MG63 (cell line): ENCODE measurements around the gene NXN. TPM values are rescaled to one million over a fixed set of nuclear protein-coding genes. Genes with fewer than 3 reads are reported as not detected.
"Not testable (repeated sequence)": the region's sequence is repeated elsewhere in the genome, so short reads cannot be mapped to it uniquely, and the experiment has no call there.

Experiments
- DNase-seq: peaks from one replicate; pipeline ENCODE4 v3.0.0-alpha.2; 2020
- H3K27me3 ChIP-seq: fragments of 250-450 bp; sonication (Bioruptor Pico); 2 replicates; pipeline ENCODE4 v1.5.1; 2020; ENCODE audit warnings: mild to moderate bottlenecking, moderate library complexity
- H3K36me3 ChIP-seq: fragments of 250-450 bp; sonication (Bioruptor Pico); 2 replicates; pipeline ENCODE4 v1.5.1; 2020; ENCODE audit warnings: mild to moderate bottlenecking, moderate library complexity
- H3K4me3 ChIP-seq: fragments of 250-450 bp; sonication (Bioruptor Pico); 2 replicates; pipeline ENCODE4 v1.5.1; 2020; ENCODE audit warnings: mild to moderate bottlenecking, moderate library complexity
- H3K9me3 ChIP-seq: fragments of 250-450 bp; sonication (Bioruptor Pico); 2 replicates; pipeline ENCODE4 v1.5.1; 2020; ENCODE audit warnings: mild to moderate bottlenecking, moderate library complexity
- total RNA-seq: library from RNA; depleted of rRNA; stranded (reverse); fragments of >200 nt; shearing (Covaris generic); gene quantifications from 2 replicates; pipeline ENCODE4 v1.2.3, GENCODE V29; 2014; ENCODE audit warnings: low replicate concordance

Gene NXN
- total RNA-seq, 1 experiment from 2014 or later = 100 TPM

DNA sequence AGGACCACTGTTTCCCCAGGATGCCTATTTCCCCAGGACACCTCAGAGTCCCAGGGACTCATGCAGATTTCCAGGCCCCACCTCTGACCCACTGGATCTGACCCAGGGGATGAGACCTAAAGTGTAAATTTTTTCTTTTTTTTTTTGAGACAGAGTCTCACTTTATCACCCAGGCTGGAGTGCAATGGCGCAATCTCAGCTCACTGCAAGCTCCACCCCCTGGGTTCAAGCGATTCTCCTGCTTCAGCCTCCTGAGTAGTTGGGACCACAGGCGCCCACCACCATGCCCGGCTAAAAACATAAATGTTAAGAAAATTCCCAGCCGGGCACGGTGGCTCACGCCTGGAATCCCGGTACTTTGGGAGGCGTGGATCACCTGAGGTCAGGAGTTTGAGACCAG is 126.7 kb downstream of the NXN start:
- not testable (repeated sequence) for DNase-seq, H3K36me3 ChIP-seq, H3K9me3 ChIP-seq, H3K27me3 ChIP-seq, H3K4me3 ChIP-seq

- Histone ChIP-seq H3K9me3 (no peaks in the 10 kb centered on the region), H3K4me3 (no peak overlapping the region), H3K36me3 (no peaks in the 10 kb centered on the region; the same call in 1 of the 2 replicates), H3K27me3 (no peaks in the 10 kb centered on the region)
- DNase-seq = no peak
These were observed 127.2 kb downstream of the NXN start for GRCh38 chr17:852349-852748.

GRCh38 chr17:851924-852323 is 127.7 kb downstream of the NXN start:
- Histone ChIP-seq H3K4me3 (no peak overlapping the region), H3K27me3 (no peaks in the 10 kb centered on the region), H3K9me3 (no peaks in the 10 kb centered on the region), H3K36me3 (no peaks in the 10 kb centered on the region; the same call in 1 of the 2 replicates)
- DNase-seq = peak; percentile 61

DNA sequence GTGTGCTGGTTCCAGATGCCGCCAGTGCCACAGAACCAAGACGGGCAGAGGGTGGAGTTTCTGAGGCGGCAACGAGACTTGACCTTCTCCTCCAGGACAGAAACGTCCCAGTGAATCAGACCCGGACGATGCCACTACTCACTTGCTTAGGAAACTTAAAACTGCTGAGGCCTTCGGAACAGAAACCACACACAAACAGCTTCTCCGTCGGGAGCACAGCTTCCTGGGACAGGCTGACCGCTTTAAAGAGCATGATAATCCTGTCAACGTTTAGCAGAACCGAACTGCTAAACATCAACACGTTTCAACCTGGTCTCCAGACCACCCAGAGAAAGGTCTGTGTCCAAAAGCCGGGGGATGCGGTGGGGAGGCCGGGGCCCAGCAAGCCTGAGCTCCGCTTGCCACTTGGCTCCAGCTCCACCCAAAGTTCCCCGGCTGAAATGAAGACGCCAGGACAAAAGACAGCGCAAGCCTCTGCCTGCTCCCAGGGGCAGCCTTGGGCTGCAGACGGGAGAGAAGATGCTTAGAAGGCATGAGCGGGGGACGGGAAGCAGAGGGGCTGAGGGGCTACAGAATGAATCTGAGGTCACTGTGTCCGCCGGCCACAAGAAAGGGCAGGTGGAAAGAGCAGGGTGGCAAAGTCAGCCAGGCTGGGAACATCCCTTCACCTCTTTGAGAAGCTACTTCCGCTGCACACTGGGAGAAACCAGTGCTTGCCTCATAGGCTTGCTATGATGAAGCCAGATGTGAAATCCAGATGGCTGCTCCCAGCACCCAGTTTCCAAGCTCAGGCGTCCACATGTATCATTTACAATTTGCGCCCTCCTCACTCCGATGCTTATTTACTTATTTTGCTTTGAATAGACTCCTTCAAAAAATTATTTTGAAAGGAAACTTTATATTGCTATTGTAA is 128.5 kb downstream of the NXN start:
- no peaks in the 10 kb centered on the region; the same call in 1 of the 2 replicates for H3K36me3 ChIP-seq
- no peak overlapping the region for H3K4me3 ChIP-seq
- no peaks in the 10 kb centered on the region for H3K27me3 ChIP-seq
- no peaks in the 10 kb centered on the region for H3K9me3 ChIP-seq
- no peak for DNase-seq

GRCh38 chr17:850086-850850 is 129.3 kb downstream of the NXN start:
- DNase-seq = no peak
- no peaks in the 10 kb centered on the region; the same call in 1 of the 2 replicates for H3K36me3 ChIP-seq
- H3K27me3 ChIP-seq = no peaks in the 10 kb centered on the region
- no peak overlapping the region for H3K4me3 ChIP-seq
- no peaks in the 10 kb centered on the region for H3K9me3 ChIP-seq

DNA sequence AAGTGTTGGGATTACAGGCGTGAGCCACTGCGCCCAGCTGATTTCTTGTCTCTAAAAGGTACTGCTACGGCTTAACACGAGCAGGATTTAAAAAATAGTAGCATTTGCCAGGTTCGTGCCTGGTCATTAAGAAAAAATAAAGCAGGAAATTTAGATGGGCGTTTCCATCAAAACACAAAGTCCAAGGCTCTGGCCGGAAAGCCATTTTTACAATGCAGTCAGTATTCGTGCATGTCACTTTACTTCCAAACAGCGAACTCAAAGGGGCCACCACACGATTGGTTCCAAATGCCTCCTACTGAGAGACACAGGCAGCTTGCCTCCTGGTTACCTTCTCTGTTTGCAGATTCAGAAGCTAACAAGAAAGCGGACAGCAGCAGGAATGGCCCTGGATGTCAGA is 131.2 kb downstream of the NXN start:
- no peak for DNase-seq

DNA sequence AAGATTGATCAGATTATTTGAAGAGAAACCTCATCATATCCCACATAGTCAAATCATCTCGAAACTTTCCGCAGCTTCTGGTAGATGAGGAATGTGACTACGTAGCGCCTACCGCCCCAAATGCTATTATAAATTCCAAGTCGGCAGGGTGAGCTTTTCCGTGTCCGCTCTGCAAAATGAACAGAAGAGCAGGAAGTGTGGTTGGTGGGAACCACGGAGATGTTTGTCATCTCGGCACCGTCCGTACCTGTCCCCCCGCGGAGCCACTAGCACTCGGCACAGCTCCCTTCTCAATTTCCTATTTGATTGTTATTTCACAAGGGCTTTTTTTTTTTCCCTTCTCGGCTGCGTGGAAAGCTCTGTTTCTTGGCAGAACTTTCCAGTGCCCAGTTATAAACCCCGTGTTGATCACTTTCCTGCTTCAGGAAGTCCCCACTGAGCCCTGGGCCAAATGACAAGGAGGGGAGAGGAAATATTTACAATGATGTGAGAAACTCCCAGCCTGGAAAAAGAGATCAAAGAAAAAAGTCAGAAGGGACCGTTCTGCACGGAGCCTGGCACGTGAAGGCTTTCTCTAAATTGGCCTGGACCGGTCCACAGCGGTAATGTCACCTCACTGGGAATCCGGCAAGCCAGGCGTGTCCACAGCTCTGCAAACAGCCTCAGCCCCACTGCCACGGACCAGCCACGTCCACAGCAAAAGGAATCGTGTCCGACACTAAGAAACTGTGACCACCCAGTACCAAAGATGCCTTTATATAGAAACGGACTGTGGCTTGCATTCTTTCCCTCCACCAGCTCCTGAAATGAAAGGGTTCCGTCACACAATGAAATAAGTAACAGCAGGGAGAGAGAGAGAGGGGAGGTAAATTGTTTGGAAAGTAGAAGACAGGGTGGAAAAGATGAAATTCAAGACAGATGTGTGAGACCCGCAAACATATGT is 132.4 kb downstream of the NXN start:
- no peak for DNase-seq
- H3K9me3 ChIP-seq = no peaks in the 10 kb centered on the region
- no peak overlapping the region for H3K4me3 ChIP-seq
- H3K27me3 ChIP-seq = no peaks in the 10 kb centered on the region
- H3K36me3 ChIP-seq = no peaks in the 10 kb centered on the region; the same call in none of the 2 replicates

More for the DNA sequence above, 131.2 kb downstream of the NXN start:
- H3K4me3 ChIP-seq = no peak overlapping the region
- no peaks in the 10 kb centered on the region for H3K27me3 ChIP-seq
- no peaks in the 10 kb centered on the region; the same call in 1 of the 2 replicates for H3K36me3 ChIP-seq
- H3K9me3 ChIP-seq = no peaks in the 10 kb centered on the region

DNA sequence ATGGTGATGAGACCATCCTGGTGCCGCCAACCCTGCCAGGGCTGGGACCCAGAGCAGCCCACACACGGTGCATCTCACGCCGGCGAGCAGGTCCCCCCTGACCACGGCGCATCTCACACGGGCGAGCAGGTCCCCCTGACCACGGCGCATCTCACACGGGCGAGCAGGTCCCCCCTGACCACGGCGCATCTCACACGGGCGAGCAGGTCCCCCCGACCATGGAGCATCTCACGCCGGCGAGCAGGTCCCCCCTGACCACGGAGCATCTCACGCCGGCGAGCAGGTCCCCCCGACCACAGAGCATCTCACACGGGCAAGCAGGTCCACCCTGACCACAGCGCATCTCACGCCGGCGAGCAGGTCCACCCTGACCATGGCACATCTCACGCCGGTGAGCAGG is 138.3 kb downstream of the NXN start:
- no peak for DNase-seq
- Histone ChIP-seq H3K36me3 (peaks cover 3% of the 10 kb centered on the region), H3K4me3 (no peak overlapping the region), H3K27me3 (no peaks in the 10 kb centered on the region), H3K9me3 (no peaks in the 10 kb centered on the region)

- H3K9me3 ChIP-seq = no peaks in the 10 kb centered on the region
- peaks cover 6% of the 10 kb centered on the region for H3K36me3 ChIP-seq
- no peaks in the 10 kb centered on the region for H3K27me3 ChIP-seq
- H3K4me3 ChIP-seq = no peak overlapping the region
- DNase-seq = no peak
These were observed 141.1 kb downstream of the NXN start for GRCh38 chr17:838486-838885.

DNA sequence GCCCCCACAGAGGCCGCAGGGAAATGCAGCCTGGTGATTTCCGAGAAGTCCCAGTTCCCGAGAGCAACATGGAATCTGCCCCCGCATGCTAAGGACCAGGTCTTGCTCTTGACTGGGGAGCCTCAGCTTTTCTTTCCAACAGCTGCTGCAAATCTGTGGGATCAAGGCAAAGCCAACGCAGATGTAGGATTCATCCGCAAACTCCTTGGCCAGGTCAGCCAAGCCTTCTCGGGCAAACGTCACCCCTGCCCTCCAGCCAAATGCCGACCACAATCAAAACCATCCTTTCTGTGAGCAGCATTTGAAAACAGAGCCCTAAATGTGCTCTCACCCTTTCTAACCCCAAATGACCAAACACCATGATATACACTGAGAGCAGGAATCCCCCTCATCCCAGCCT is 143.4 kb downstream of the NXN start:
- peak; percentile 82 for DNase-seq
- Histone ChIP-seq H3K4me3 (no peak overlapping the region), H3K36me3 (peaks cover 11% of the 10 kb centered on the region), H3K9me3 (no peaks in the 10 kb centered on the region), H3K27me3 (no peaks in the 10 kb centered on the region)

GRCh38 chr17:835721-836120 is 143.9 kb downstream of the NXN start:
- not testable (repeated sequence) for H3K27me3 ChIP-seq, H3K9me3 ChIP-seq, DNase-seq, H3K4me3 ChIP-seq
- peaks cover 11% of the 10 kb centered on the region for H3K36me3 ChIP-seq

- H3K27me3 ChIP-seq = no peaks in the 10 kb centered on the region
- no peaks in the 10 kb centered on the region for H3K9me3 ChIP-seq
- peak; percentile 87 for DNase-seq
- no peak overlapping the region for H3K4me3 ChIP-seq
- peaks cover 12% of the 10 kb centered on the region for H3K36me3 ChIP-seq
These were observed 144.3 kb downstream of the NXN start for GRCh38 chr17:835263-835662.

GRCh38 chr17:834136-834535 is 145.4 kb downstream of the NXN start:
- Histone ChIP-seq H3K9me3 (no peaks in the 10 kb centered on the region), H3K36me3 (peaks cover 17% of the 10 kb centered on the region), H3K27me3 (no peaks in the 10 kb centered on the region), H3K4me3 (no peak overlapping the region)
- no peak for DNase-seq

- H3K36me3 ChIP-seq = peaks cover 14% of the 10 kb centered on the region
- DNase-seq = no peak
- no peak overlapping the region for H3K4me3 ChIP-seq
- H3K9me3 ChIP-seq = no peaks in the 10 kb centered on the region
- H3K27me3 ChIP-seq = no peaks in the 10 kb centered on the region
These were observed 148.6 kb downstream of the NXN start for GRCh38 chr17:830950-831349.

DNA sequence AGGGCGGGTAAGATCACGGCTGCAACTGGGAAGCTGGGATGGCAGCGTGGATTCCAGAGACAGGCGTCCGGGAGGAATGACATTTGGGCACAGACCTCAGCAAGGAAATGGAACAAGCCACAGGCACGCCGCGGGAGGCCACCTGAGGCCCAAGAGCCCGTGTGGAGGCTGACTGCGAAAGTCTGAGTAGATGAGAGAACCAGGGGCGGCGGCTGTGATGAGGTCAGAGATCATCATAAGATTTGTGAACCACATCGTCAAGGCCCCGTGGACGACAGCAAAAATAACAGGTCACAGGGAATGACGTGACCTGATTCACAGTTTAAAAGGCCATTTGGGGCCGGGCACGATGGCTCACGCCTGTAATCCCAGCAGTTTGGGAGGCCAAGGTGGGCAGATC is 149.2 kb downstream of the NXN start:
- no peaks in the 10 kb centered on the region for H3K27me3 ChIP-seq
- H3K9me3 ChIP-seq = no peaks in the 10 kb centered on the region
- no peak overlapping the region for H3K4me3 ChIP-seq
- peaks cover 14% of the 10 kb centered on the region for H3K36me3 ChIP-seq
- no peak for DNase-seq

DNA sequence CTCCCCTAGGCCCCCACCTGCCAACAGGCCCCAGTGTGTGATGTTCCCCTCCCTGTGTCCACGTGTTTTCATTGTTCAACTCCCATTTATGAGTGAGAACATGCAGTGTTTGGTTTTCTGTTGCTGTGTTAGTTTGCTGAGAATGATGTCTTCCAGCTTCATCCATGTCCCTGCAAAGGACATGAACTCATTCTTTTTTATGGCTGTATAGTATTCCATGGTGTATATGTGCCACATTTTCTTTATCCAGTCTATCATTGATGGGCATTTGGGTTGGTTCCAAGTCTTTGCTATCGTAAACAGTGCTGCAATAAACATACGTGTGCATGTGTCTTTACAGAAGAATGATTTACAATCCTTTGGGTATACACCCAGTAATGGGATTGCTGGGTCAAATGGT is 150.0 kb downstream of the NXN start:
- H3K4me3 ChIP-seq, H3K27me3 ChIP-seq, H3K9me3 ChIP-seq, DNase-seq: not testable (repeated sequence)
- peaks cover 11% of the 10 kb centered on the region for H3K36me3 ChIP-seq
